AG09309 (cell line): Measurements from ENCODE around the gene LRMDA.

Experiments used
- DNase-seq: peaks from one replicate; pipeline ENCODE4 v3.0.0-alpha.2; 2010; ENCODE audit warnings: low read depth
- H3K4me3 ChIP-seq: 2 replicates; pipeline ENCODE4 v1.5.1; 2011; ENCODE audit warnings: mild to moderate bottlenecking, low read depth, low read length, moderate library complexity; ENCODE audit not compliant: control insufficient read depth
- TF ChIP-seq, protein P1 (sequence below): IDR thresholded peaks from 2 replicates; pipeline ENCODE4 v1.5.1; 2011; ENCODE audit warnings: mild to moderate bottlenecking, low read depth, low read length, inconsistent platforms; ENCODE audit not compliant: insufficient read depth, control insufficient read depth; ENCODE audit errors: missing control alignments

The LRMDA gene

DNA sequence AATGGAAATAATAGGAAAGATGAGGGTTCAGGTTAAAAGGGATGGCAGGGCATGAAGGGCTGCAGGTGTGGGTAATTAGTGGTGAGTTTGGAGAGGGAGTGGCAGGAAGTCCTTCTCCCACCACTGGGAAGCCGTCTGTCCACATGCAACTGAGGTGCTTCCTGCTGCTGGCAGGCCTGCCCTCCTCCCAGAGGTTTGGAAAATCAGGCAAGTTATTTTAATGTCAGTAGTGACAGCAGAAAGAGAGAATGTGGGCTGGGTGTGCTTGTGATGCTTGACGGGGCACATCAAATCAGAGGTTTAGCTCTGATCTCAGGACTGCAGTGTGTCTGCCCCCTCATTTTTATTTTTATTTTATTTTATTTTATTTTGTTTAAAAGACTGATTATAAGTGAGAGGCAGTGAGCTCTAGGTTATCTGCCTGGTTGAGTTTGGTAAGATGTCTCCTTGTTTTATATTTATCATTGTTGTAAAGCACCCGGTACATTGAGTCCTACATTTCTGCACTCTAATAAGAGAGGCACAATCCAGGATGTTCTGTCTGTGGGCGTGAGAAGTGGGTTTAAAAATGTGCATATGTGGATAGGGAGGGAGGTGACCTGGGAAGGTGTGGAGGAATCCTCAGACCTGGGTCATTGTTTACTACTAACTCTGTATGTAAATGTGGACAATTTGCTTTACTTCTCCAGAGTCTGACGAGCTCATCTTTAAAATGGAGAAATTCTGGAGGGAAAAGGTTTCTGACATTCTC, 504.4 kb downstream of the LRMDA start:
- TF ChIP-seq, protein P1, sequence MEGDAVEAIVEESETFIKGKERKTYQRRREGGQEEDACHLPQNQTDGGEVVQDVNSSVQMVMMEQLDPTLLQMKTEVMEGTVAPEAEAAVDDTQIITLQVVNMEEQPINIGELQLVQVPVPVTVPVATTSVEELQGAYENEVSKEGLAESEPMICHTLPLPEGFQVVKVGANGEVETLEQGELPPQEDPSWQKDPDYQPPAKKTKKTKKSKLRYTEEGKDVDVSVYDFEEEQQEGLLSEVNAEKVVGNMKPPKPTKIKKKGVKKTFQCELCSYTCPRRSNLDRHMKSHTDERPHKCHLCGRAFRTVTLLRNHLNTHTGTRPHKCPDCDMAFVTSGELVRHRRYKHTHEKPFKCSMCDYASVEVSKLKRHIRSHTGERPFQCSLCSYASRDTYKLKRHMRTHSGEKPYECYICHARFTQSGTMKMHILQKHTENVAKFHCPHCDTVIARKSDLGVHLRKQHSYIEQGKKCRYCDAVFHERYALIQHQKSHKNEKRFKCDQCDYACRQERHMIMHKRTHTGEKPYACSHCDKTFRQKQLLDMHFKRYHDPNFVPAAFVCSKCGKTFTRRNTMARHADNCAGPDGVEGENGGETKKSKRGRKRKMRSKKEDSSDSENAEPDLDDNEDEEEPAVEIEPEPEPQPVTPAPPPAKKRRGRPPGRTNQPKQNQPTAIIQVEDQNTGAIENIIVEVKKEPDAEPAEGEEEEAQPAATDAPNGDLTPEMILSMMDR = no peak
- no peak for DNase-seq
- H3K4me3 ChIP-seq = no peak overlapping the region

GRCh38 chr10:75936841-75937240, 505.4 kb downstream of the LRMDA start:
- no peak overlapping the region for H3K4me3 ChIP-seq
- DNase-seq = no peak
- TF ChIP-seq, protein P1 = no peak

- no peak overlapping the region for H3K4me3 ChIP-seq
- TF ChIP-seq, protein P1 = no peak
- no peak for DNase-seq
Measured at GRCh38 chr10:75937823-75938222, 506.4 kb downstream of the LRMDA start.

GRCh38 chr10:75938380-75939122, 507.1 kb downstream of the LRMDA start:
- no peak for DNase-seq
- TF ChIP-seq, protein P1 = no peak
- H3K4me3 ChIP-seq = no peak overlapping the region

- no peak overlapping the region for H3K4me3 ChIP-seq
- DNase-seq = no peak
Measured at GRCh38 chr10:75939541-75939940, 508.1 kb downstream of the LRMDA start.

GRCh38 chr10:75940742-75941141, 509.3 kb downstream of the LRMDA start:
- TF ChIP-seq, protein P1 = no peak
- no peak for DNase-seq
- no peak overlapping the region for H3K4me3 ChIP-seq

More at GRCh38 chr10:75939541-75939940, 508.1 kb downstream of the LRMDA start:
- TF ChIP-seq, protein P1 = no peak
